GM19395 (cell line): ENCODE data around the gene STRN.
"Not testable (repeated sequence)": the region's sequence is repeated elsewhere in the genome, so short reads cannot be mapped to it uniquely, and the experiment has no call there.

Experiments used
- ATAC-seq: cut with Tn5 transposase; IDR thresholded peaks from one replicate; pipeline ENCODE4 v1.9.1; 2021; ENCODE audit warnings: mild to moderate bottlenecking, moderate library complexity; ENCODE audit not compliant: unreplicated experiment

Gene STRN

GRCh38 chr2:36966370-36967235, at the start of gene STRN:
STRN (minus strand) TSS chr2:36966536; CDS start chr2:36966463, 73 bp downstream.
- peak; percentile 96 for ATAC-seq

- peak; percentile 21 for ATAC-seq
Measured at GRCh38 chr2:37013315-37013641, 46.9 kb upstream of the STRN start.

DNA sequence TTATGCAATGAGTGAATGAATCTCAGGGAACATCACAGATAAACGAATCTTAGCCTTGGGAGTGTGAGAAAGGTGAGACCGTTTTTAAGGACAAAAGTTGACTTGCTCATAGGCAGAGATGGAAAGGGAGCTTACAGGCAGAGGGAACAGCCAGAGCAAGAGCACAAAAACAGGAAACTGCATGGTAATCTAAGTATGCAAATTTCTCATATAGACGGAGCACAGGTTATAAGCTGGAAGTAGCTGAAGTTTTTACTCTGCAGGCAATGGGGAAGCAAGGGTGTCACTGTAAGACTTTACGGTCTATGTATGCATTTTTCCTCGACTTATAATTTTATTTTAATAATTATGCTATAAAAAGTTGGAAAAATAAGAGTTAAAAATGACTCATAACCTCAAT, 44.8 kb upstream of the STRN start:
- no peak for ATAC-seq

DNA sequence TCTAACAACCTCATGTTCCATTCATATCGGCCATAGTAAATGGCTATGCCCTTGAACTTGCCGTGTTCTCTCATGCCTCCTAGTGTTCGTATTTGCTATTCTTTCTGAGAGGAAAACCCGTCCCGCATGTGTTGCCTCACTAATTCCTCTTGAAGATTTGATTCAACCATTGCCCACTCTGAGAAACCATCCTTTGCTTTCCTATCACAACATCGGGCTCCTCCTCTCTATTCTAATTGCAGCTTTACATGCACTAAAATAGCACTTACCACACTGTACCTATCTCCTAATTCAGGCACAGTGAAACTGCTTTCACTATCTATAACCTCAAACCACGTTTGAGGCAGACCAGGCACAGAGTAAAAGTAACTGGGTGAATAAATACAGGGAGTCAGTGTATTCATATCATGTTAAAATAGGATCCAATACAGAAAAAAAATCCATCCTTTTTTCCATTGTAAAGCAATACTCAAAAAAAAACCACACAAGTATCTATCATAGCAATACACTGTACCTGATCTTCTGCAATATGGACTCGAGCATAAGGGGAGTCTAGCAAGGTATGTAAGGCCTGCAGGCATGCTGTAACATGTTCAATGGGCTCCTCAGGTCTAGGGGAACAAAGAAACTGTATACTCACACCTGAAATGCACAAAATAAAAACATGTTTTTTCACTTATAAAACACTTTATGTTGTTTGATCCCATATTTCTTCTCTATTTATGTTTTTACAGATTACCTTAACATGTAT, 39.0 kb upstream of the STRN start:
- peak; percentile 100 for ATAC-seq

DNA sequence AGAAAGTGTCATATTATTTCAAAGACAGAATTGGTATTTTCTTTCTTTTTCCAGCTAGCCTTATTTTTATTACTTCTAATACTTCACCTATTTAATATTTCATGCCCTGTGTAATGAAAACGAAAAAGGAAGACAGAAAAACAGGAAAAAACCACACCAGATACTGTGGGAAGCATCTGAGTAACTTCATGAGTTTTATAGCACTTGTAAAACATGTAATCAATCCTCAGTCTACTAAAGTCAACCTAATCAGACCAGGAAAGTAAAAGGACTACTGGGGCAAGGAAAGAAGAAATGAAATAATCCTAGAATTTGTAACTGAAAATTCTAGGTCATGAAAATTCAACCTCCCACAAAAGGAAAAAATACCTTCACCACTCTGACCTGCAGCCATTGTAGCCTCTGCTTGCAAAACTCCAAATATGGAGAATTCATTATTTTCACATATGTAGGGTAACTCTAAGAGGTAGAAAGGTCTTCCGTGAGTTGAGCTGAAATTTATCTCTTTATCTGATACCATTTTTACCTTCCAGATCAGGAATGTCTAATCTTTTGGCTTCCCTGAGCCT, 34.7 kb upstream of the STRN start:
- ATAC-seq = no peak

DNA sequence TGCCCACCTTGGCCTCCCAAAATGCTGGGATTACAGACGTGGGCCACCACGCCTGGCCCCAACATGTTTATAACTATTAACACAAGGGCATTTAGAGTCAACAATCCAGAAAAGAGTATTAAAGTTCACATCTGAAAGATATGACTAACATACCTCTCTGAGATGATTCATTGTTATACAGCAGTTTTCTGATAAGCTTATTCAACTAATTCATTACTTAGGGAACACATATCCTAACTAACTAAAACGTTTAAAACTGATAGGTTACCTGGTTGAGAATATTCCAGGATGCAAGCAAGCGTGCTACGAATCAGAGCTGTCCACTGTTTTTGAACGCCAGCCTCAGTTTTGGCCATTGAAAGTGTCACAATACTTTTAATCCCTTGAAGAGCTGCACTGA, 34.0 kb upstream of the STRN start:
- no peak for ATAC-seq

DNA sequence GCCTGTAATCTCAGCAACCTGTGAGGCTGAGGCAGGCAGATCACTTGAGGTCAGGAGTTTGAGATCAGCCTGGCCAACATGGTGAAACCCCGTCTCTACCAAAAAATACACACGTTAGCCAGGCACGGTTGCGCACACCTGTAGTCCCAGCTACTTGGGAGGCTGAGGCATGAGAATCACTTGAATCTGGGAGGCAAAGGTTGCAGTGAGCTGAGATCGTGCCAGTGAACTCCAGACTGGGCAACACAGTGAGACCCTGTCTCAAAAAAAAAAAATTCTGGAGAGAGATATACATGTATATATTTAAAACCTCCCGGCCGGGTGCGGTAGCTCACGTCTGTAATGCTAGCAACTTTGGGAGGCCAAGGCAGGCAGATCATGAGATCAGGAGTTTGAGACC, 33.1 kb upstream of the STRN start:
- not testable (repeated sequence) for ATAC-seq

- ATAC-seq = no peak
Measured at GRCh38 chr2:36993841-36994620, 27.7 kb upstream of the STRN start.

GRCh38 chr2:36988008-36988407, 21.7 kb upstream of the STRN start:
- no peak for ATAC-seq

DNA sequence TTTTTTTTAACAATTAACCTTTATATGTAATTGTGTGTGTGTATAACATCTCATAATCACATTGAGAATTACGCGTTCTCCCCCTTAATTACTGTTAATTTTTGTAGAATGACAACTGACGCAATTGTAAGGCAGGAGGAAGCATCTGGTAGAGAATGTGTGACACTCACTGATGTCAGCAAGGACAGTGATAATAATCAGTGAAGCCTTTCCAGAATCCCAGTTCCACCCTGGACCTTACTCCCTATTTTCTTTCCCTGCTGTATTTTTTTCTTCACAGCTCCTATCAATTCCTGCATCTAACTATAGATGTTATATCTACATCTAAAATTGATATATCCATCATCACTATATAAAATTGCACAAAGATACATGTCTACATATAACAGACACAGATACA, 16.1 kb upstream of the STRN start:
- ATAC-seq = no peak

DNA sequence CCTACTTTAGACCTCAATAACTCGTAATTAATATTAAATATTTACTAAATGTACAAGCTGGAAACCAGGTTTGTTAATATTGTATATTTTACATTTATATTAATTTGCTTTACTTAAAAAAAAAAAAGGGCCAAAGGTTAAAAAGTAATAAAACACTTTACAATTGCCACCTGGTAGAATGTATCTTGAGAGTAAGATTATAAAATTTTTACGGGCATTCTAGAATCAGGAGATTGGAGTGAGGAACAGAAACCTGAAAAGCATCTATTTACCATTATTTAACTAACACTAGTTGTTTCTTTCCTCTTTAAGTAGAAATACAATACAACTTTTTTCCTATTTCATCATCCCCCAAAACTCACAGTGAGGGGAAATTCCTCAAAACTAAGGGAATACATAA, 15.6 kb upstream of the STRN start:
- ATAC-seq = no peak

GRCh38 chr2:36979007-36979406, 12.7 kb upstream of the STRN start:
- ATAC-seq = not testable (repeated sequence)

DNA sequence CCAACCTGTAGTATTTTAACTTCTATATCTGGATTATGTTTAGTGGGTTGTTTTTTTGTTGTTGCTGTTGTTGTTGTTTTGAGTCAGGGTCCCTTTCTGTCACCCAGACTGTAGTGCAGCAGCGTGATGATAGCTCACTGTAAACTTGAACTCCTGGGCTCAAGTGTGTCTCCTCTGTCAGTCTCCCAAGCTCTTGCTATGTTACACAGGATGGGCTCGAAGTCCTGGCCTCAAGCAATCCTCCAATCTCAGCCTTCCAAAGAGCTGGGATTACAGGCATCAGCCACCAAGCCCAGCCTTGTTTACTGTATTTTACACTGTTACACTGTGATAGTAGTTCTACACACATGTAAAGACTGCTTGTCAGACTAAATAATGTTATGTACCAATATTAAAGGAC, 9.7 kb upstream of the STRN start:
- no peak for ATAC-seq

- no peak for ATAC-seq
Measured at GRCh38 chr2:36975306-36975705, 9.0 kb upstream of the STRN start.

- no peak for ATAC-seq
Measured at GRCh38 chr2:36973320-36973719, 7.0 kb upstream of the STRN start.

DNA sequence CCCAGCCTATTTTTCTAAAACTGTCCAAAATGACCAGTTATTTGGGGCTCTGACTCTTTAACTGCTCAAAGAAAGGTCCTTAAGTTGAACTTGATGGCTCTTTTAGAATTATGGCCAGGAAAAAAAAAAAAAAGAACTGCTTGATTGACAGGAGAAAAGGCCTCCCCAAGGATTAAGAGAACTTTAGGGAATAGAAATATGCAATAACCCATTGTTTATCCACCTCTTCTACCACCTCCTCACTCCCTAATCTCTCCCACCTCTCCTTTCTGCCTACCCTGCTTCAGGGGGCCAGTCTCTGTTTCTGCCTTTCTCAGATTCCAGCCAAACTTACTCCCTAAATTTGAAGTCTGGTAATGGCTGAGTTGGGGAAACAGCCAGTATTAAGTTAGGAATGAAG, 5.7 kb upstream of the STRN start:
- ATAC-seq = no peak

- ATAC-seq = no peak
Measured at GRCh38 chr2:36967236-36967876, 1.0 kb upstream of the STRN start.

DNA sequence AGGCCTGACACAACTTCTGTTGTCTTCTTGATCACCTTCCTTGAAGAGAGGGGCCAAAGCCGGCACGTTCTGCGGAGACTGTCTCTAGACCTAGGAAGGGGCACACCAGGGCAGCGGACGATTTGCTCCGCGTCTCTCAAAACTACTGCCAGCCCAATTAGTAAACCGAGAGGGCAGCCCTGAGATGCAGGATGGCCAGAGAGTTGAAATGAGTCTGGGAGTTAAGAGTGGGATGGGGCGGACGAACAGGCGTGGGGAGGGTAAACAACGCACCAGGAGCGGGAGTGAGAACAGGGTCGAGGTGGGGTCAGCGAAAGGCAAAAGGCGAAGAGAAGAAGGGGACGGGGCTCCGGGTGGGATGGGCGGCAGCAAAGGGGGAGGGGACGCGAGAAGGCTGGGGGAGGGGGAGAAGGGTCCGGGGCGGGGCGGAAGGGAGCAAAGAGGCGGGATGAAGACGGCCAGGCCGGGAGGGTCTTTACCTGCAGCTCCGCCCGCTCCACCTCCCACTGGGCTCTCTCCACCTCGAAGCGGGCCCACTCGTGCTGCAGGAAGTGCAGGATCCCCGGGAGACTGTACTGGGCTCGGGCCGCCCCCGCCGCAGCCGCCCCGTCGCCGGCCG, 476 bp downstream of the STRN start:
- peak; percentile 38 for ATAC-seq

- ATAC-seq = no peak
Measured at GRCh38 chr2:36965206-36965605, 1.1 kb downstream of the STRN start.

DNA sequence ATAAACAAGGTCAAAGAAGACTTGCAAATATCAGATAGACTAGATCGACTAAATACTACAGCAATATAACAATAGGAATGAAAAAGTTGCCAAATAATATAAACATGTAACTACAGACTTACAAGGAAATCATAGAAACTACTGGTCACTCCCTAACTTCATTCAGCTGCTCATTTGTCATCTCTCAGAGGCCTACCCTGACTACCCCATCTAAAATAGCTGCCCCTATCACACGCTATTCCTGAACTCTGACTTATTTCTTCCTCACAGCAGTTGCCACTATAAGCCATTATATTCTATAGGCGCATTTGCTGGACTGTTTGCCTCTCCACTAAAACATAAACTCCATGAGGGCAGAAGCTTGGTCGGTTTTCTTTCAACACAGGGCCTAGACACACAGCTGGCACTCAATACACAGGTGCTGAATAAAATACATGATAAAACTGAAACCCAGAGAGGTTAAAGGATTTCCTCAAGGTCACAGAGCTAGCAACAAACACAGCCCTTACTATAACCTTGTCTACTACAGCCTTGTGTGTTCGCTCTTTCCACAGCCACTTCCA, 1.8 kb downstream of the STRN start:
- no peak for ATAC-seq
